ENCODE results near the gene DNAJB9. TPM values are rescaled to one million over a fixed set of nuclear protein-coding genes. Genes with fewer than 3 reads are reported as not detected.

The DNAJB9 gene
- total RNA-seq, 2 experiments from 2014 or later, result 66.5 to 72.1 TPM

- Histone ChIP-seq H3K4me3 (ENCODE audit: low read length) (no peak overlapping the region), H3K4me1 (ENCODE audit: insufficient read depth, low read length) (no peaks in the 10 kb centered on the region), H3K9me3 (ENCODE audit: control insufficient read depth in 1 of 2, insufficient read depth in 1 of 2, low read length in 2 of 2) (no peaks in the 10 kb centered on the region), H3K27me3 (ENCODE audit: control insufficient read depth in 1 of 2, insufficient read depth in 2 of 2, low read length in 2 of 2) (no peaks in the 10 kb centered on the region), H3K36me3 (ENCODE audit: insufficient read depth, low read length) (no peaks in the 10 kb centered on the region), H3K27ac (ENCODE audit: low read depth in 1 of 2, low read length in 2 of 2) (no peak overlapping the region)
- ChIA-PET CTCF (no interaction called here), POLR2A (interaction anchor here (1.3 kb wide), 1 partner anchor 23 kb away, joined by 7 read pairs; the partner anchor contains the start of genes DNAJB9 and THAP5)
- no peaks in the 10 kb centered on the region for H3K27me3 Mint-ChIP-seq
- intact Hi-C loops (cut with DNase I, micrococcal nuclease), result no loop called here
- no peaks in the 10 kb centered on the region for H3K9me3 Mint-ChIP-seq
- TF ChIP-seq CTCF (IDR thresholded peaks at IDR 0.05), result no peak
- H3K4me1 Mint-ChIP-seq (ENCODE audit: low read depth), result no peaks in the 10 kb centered on the region
- no peak overlapping the region for H3K27ac Mint-ChIP-seq
- ATAC-seq (ENCODE audit: poor library complexity) (no peak), DNase-seq (no peak)
- no peak overlapping the region for H3K4me3 Mint-ChIP-seq
- no peaks in the 10 kb centered on the region for H3K36me3 Mint-ChIP-seq (ENCODE audit: low read depth)
Observed at GRCh38 chr7:108592646-108593201, 23.1 kb downstream of the DNAJB9 start.

GRCh38 chr7:108596560-108596959, 26.9 kb downstream of the DNAJB9 start:
- POLR2A ChIA-PET, result interaction anchor here (1.8 kb wide), 1 partner anchor 27 kb away, joined by 5 read pairs; the partner anchor contains the start of genes DNAJB9 and THAP5
- intact Hi-C loops (cut with DNase I, micrococcal nuclease), result loop anchor here (1.0 to 5.0 kb wide), 2 partner anchors 414 to 415 kb away; no protein-coding TSS in a partner anchor

GRCh38 chr7:108598153-108598552, 28.5 kb downstream of the DNAJB9 start:
- Mint-ChIP-seq H3K36me3 (ENCODE audit: low read depth) (no peaks in the 10 kb centered on the region), H3K9me3 (no peaks in the 10 kb centered on the region), H3K27ac (no peak overlapping the region), H3K4me1 (ENCODE audit: low read depth) (no peaks in the 10 kb centered on the region), H3K4me3 (no peak overlapping the region), H3K27me3 (peaks cover 12% of the 10 kb centered on the region)
- Histone ChIP-seq H3K27ac (ENCODE audit: low read depth in 1 of 2, low read length in 2 of 2) (no peak overlapping the region), H3K27me3 (ENCODE audit: control insufficient read depth in 1 of 2, insufficient read depth in 2 of 2, low read length in 2 of 2) (no peaks in the 10 kb centered on the region), H3K36me3 (ENCODE audit: insufficient read depth, low read length) (no peaks in the 10 kb centered on the region), H3K9me3 (ENCODE audit: control insufficient read depth in 1 of 2, insufficient read depth in 1 of 2, low read length in 2 of 2) (no peaks in the 10 kb centered on the region), H3K4me3 (ENCODE audit: low read length) (no peak overlapping the region), H3K4me1 (ENCODE audit: insufficient read depth, low read length) (no peaks in the 10 kb centered on the region)
- no peak for ATAC-seq (ENCODE audit: poor library complexity)
- ChIA-PET CTCF (no interaction called here), POLR2A (no interaction called here)
- no peak for DNase-seq
- TF ChIP-seq CTCF (IDR thresholded peaks at IDR 0.05), result no peak
- intact Hi-C loops (cut with DNase I, micrococcal nuclease), result loop anchor here in 1 of 2 experiments (5.0 kb wide), 1 partner anchor 416 kb away; no protein-coding TSS in a partner anchor

More at GRCh38 chr7:108596560-108596959, 26.9 kb downstream of the DNAJB9 start:
- H3K4me1 ChIP-seq (ENCODE audit: insufficient read depth, low read length), result no peaks in the 10 kb centered on the region
- H3K27me3 ChIP-seq (ENCODE audit: control insufficient read depth in 1 of 2, insufficient read depth in 2 of 2, low read length in 2 of 2), result no peaks in the 10 kb centered on the region
- TF ChIP-seq CTCF (IDR thresholded peaks at IDR 0.05), result peak; percentile 46
- no peak overlapping the region for H3K27ac ChIP-seq (ENCODE audit: low read depth in 1 of 2, low read length in 2 of 2)
- H3K4me3 ChIP-seq (ENCODE audit: low read length), result no peak overlapping the region
- Mint-ChIP-seq H3K27ac (no peak overlapping the region), H3K36me3 (ENCODE audit: low read depth) (no peaks in the 10 kb centered on the region), H3K9me3 (no peaks in the 10 kb centered on the region), H3K4me3 (no peak overlapping the region), H3K4me1 (ENCODE audit: low read depth) (no peaks in the 10 kb centered on the region), H3K27me3 (peaks cover 11% of the 10 kb centered on the region)
- no peaks in the 10 kb centered on the region for H3K9me3 ChIP-seq (ENCODE audit: control insufficient read depth in 1 of 2, insufficient read depth in 1 of 2, low read length in 2 of 2)
- CTCF ChIA-PET, result no interaction called here
- H3K36me3 ChIP-seq (ENCODE audit: insufficient read depth, low read length), result no peaks in the 10 kb centered on the region
- peak in 1 of 14 experiments; percentile 23 for DNase-seq
- ATAC-seq (ENCODE audit: poor library complexity), result peak; percentile 49
